OCI-LY3 (cell line): ENCODE measurements around the gene PHACTR2.

ENCODE experiments used
- H2AFZ ChIP-seq: fragments of 200-600, 300-600 bp; shearing (Covaris generic); 2 replicates; pipeline ENCODE4 v1.6.0; 2014; ENCODE audit warnings: antibody characterized with exemption, low read depth, low read length
- H3K27ac ChIP-seq: fragments of 200-600, 300-600 bp; sonication (generic); 2 replicates; pipeline ENCODE4 v1.5.1; 2014; ENCODE audit warnings: mild to moderate bottlenecking, low read length, moderate library complexity, mixed read lengths
- H3K27me3 ChIP-seq: fragments of 200-600, 300-600 bp; sonication (generic); 2 replicates; pipeline ENCODE4 v1.6.1; 2014; ENCODE audit warnings: low read depth, low read length, mixed read lengths
- H3K36me3 ChIP-seq: fragments of 200-600, 300-600 bp; sonication (generic); replicated peaks from 2 replicates; pipeline ENCODE3; 2014; ENCODE audit warnings: low read depth, low read length, mixed read lengths
- H3K4me1 ChIP-seq: fragments of 300-600, 200-600 bp; sonication (generic); 2 replicates; pipeline ENCODE4 v1.6.1; 2014; ENCODE audit warnings: low read length, mixed read lengths
- H3K4me2 ChIP-seq: fragments of 200-600, 300-600 bp; sonication (generic); 2 replicates; pipeline ENCODE4 v1.6.1; 2014; ENCODE audit warnings: low read length, mixed read lengths
- H3K4me3 ChIP-seq: fragments of 300-600, 200-600 bp; sonication (generic); 2 replicates; pipeline ENCODE4 v1.5.1; 2014; ENCODE audit warnings: antibody characterized with exemption, mild to moderate bottlenecking, low read length, moderate library complexity
- H3K79me2 ChIP-seq: fragments of 300-600, 200-600 bp; shearing (Covaris generic); 2 replicates; pipeline ENCODE4 v1.6.1; 2014; ENCODE audit warnings: mild to moderate bottlenecking, low read length, mixed read lengths
- H3K9ac ChIP-seq: fragments of 300-600, 200-600 bp; shearing (Covaris generic); 2 replicates; pipeline ENCODE4 v1.6.0; 2014; ENCODE audit warnings: mild to moderate bottlenecking, low read length, moderate library complexity
- H3K9me3 ChIP-seq: fragments of 200-600, 300-600 bp; shearing (Covaris generic); 2 replicates; pipeline ENCODE4 v1.6.1; 2014; ENCODE audit warnings: low read length, mixed read lengths; ENCODE audit not compliant: insufficient read depth
- H4K20me1 ChIP-seq: fragments of 200-600, 300-600 bp; sonication (generic); 2 replicates; pipeline ENCODE4 v1.6.1; 2016; ENCODE audit warnings: low read length, mixed read lengths; ENCODE audit not compliant: insufficient read depth
- EZH2phosphoT487 ChIP-seq: fragments of 200-600 bp; shearing (Covaris generic); IDR thresholded peaks from 2 replicates; pipeline ENCODE4 v1.6.1; 2018; ENCODE audit warnings: antibody characterized with exemption, mixed run types, low read depth
- TF ChIP-seq, protein P1 (sequence below): fragments of 200-600, 300-600 bp; sonication (generic); IDR thresholded peaks from 2 replicates; pipeline ENCODE4 v1.5.1; 2014; ENCODE audit warnings: antibody characterized with exemption, low read length, low read depth

The PHACTR2 gene

GRCh38 chr6:143823548-143823947, 145.8 kb downstream of the PHACTR2 start:
- Histone ChIP-seq H4K20me1 (no peaks in the 10 kb centered on the region), H3K27me3 (no peaks in the 10 kb centered on the region), H3K4me2 (no peak overlapping the region), H3K79me2 (no peaks in the 10 kb centered on the region), H3K4me1 (no peaks in the 10 kb centered on the region), H3K9ac (no peak overlapping the region), H3K27ac (no peak overlapping the region), H3K9me3 (no peaks in the 10 kb centered on the region), H3K36me3 (no peaks in the 10 kb centered on the region), H2AFZ (no peak overlapping the region), H3K4me3 (no peak overlapping the region)
- TF ChIP-seq, protein P1, sequence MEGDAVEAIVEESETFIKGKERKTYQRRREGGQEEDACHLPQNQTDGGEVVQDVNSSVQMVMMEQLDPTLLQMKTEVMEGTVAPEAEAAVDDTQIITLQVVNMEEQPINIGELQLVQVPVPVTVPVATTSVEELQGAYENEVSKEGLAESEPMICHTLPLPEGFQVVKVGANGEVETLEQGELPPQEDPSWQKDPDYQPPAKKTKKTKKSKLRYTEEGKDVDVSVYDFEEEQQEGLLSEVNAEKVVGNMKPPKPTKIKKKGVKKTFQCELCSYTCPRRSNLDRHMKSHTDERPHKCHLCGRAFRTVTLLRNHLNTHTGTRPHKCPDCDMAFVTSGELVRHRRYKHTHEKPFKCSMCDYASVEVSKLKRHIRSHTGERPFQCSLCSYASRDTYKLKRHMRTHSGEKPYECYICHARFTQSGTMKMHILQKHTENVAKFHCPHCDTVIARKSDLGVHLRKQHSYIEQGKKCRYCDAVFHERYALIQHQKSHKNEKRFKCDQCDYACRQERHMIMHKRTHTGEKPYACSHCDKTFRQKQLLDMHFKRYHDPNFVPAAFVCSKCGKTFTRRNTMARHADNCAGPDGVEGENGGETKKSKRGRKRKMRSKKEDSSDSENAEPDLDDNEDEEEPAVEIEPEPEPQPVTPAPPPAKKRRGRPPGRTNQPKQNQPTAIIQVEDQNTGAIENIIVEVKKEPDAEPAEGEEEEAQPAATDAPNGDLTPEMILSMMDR: no peak
- no peak for TF ChIP-seq EZH2phosphoT487

GRCh38 chr6:143828572-143828971, 150.8 kb downstream of the PHACTR2 start:
- Histone ChIP-seq H3K27ac (no peak overlapping the region), H3K9ac (no peak overlapping the region), H3K27me3 (no peaks in the 10 kb centered on the region), H3K79me2 (no peaks in the 10 kb centered on the region), H2AFZ (no peak overlapping the region), H3K4me2 (no peak overlapping the region), H4K20me1 (no peaks in the 10 kb centered on the region), H3K36me3 (no peaks in the 10 kb centered on the region), H3K4me3 (no peak overlapping the region), H3K9me3 (no peaks in the 10 kb centered on the region), H3K4me1 (no peaks in the 10 kb centered on the region)
- TF ChIP-seq, protein P1: no peak
- TF ChIP-seq EZH2phosphoT487: no peak

- H2AFZ ChIP-seq: no peak overlapping the region
- H3K79me2 ChIP-seq: no peaks in the 10 kb centered on the region
- no peak overlapping the region for H3K27ac ChIP-seq
- no peaks in the 10 kb centered on the region for H4K20me1 ChIP-seq
- no peaks in the 10 kb centered on the region for H3K36me3 ChIP-seq
- no peak overlapping the region for H3K4me2 ChIP-seq
- H3K4me3 ChIP-seq: no peak overlapping the region
- no peaks in the 10 kb centered on the region for H3K4me1 ChIP-seq
- no peak for TF ChIP-seq EZH2phosphoT487
- TF ChIP-seq, protein P1: no peak
- no peak overlapping the region for H3K9ac ChIP-seq
- H3K27me3 ChIP-seq: no peaks in the 10 kb centered on the region
- no peaks in the 10 kb centered on the region for H3K9me3 ChIP-seq
Observed at GRCh38 chr6:143836150-143836549, 158.4 kb downstream of the PHACTR2 start.

DNA sequence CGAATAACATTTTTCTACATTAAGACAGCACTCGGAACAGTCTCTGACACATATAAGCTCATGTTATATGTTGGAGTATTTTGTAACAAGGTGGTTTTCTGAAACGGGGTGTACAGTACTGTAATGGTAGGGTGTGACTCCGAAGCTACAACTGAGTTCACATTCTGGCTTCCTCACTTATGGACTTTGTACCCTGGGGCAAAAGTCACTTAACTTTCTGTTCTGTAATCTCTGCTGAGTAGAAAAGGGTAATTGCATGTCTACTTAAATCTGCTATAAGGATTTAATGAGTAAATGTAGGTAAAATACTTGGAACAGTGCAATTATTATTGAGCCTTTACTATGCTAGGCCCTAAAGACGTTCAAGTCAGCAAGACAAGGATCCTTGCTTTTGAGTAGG, 160.6 kb downstream of the PHACTR2 start:
- H3K4me1 ChIP-seq: peaks cover 4% of the 10 kb centered on the region; the same call in 1 of the 2 replicates
- H3K36me3 ChIP-seq: no peaks in the 10 kb centered on the region
- H3K79me2 ChIP-seq: peaks cover 3% of the 10 kb centered on the region
- H3K27ac ChIP-seq: no peak overlapping the region
- H3K4me2 ChIP-seq: no peak overlapping the region
- no peak overlapping the region for H3K9ac ChIP-seq
- H3K9me3 ChIP-seq: no peaks in the 10 kb centered on the region
- H3K27me3 ChIP-seq: no peaks in the 10 kb centered on the region
- H2AFZ ChIP-seq: no peak overlapping the region
- no peaks in the 10 kb centered on the region for H4K20me1 ChIP-seq
- TF ChIP-seq, protein P1: no peak
- no peak for TF ChIP-seq EZH2phosphoT487
- no peak overlapping the region for H3K4me3 ChIP-seq
